ENCODE data around the gene PLXNA2.

Gene PLXNA2

DNA sequence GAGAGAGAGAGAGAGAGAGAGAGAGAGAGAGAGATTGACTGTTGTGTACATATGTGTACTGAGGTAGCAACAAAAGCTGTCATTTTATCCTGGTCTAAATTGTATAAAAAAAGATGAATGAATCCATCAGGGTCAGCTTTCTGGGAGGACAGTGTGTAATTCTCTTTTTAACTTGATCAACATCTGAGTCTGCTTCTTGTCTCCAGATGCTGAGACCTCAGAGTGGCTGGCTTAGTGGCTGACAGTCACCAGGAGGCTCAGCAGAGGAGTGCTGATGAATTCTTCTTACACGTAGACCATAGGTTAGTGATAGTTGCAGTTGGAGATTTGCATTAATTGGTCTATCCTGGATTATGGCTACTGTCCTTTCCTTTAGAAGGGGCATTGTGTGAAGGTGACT is 28.5 kb upstream of the PLXNA2 start:
- no peak for DNase-seq (ENCODE audit: extremely low read depth, low read depth)
- TF ChIP-seq, protein P1, sequence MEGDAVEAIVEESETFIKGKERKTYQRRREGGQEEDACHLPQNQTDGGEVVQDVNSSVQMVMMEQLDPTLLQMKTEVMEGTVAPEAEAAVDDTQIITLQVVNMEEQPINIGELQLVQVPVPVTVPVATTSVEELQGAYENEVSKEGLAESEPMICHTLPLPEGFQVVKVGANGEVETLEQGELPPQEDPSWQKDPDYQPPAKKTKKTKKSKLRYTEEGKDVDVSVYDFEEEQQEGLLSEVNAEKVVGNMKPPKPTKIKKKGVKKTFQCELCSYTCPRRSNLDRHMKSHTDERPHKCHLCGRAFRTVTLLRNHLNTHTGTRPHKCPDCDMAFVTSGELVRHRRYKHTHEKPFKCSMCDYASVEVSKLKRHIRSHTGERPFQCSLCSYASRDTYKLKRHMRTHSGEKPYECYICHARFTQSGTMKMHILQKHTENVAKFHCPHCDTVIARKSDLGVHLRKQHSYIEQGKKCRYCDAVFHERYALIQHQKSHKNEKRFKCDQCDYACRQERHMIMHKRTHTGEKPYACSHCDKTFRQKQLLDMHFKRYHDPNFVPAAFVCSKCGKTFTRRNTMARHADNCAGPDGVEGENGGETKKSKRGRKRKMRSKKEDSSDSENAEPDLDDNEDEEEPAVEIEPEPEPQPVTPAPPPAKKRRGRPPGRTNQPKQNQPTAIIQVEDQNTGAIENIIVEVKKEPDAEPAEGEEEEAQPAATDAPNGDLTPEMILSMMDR (IDR thresholded peaks at IDR 0.05; ENCODE audit: low read depth, low read length) = no peak

DNA sequence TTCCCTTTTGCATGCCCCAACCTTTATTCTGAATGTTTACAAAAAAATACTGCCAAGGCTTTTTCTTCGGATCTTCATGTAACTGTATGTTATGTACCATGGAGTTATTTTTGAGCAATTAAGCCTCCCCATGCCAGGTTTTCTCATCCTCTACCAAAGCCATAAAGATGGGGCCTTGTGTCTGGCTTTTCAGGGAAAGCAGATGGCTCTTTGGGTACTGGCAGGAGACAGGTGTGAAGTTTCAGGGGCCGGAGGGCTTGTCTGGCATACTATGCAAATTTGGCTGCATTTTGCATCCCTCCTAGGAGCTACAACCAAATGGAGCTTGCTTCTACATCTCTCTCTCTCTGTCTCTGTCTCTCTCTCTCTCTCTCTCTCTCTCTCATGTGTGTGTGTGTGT is 28.1 kb upstream of the PLXNA2 start:
- no peak for DNase-seq (ENCODE audit: extremely low read depth, low read depth)

DNA sequence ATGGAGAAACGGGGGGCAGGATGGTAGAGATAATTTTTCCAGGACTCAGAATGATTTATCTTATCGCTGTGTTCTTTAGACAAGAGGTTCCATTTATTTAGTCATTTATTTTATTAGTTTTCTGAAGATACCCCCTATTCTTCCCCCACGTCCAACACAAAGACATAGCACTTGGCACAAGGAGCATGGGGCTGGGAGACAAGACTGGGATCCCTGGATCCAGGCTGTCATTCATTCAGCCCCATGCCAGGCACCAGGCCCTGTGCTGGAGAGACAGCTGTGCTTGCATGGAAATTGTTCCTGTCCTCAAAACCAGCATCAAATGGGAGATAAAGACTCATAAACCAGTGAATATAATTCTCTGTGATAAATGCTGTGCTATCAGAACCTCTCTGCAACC is 27.1 kb upstream of the PLXNA2 start:
- TF ChIP-seq, protein P1 (IDR thresholded peaks at IDR 0.05; ENCODE audit: low read depth, low read length) = no peak

More for the DNA sequence above, 28.1 kb upstream of the PLXNA2 start:
- TF ChIP-seq, protein P1 (IDR thresholded peaks at IDR 0.05; ENCODE audit: low read depth, low read length) = no peak

DNA sequence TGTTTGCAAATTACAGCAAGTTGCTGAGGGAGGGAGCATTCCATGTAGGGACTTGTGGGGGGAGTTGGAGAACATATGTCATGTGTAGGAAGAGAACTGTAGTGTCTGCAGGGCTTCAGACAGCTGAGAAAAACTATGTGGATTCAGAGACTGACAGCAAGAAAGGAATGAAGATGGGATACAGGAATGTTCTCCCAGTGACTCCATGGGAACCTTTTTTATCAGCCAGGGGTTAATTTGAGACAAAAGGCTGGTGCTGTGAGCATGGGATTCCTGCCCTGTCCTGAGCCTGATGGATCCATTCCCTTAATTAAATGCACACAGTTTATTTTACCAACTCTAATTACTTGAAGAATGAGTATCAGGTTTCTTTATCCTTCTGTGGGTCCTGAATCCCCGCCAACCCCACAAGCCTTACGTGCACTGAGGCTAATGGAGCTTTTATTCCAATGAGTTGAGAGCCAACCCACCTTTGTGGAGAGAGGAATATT is 26.5 kb upstream of the PLXNA2 start:
- TF ChIP-seq, protein P1 (IDR thresholded peaks at IDR 0.05; ENCODE audit: low read depth, low read length) = no peak
- DNase-seq (ENCODE audit: extremely low read depth, low read depth) = no peak

More for the DNA sequence above, 27.1 kb upstream of the PLXNA2 start:
- DNase-seq (ENCODE audit: extremely low read depth, low read depth) = no peak

DNA sequence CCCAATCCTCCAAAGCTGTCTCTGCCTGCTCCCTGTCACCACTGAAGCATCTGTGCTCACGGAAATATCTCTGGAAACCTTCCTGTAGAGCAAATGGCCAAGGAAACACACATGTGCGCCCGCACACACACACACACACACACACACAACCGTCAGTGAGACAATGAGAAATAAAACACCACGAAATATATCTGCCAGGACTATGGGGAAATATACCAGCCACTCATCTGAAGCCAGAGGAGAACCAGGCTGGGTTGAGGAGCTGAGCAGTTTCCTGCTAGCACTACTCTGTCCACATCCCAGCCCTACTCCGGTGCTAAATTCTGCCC is 25.1 kb upstream of the PLXNA2 start:
- no peak for DNase-seq (ENCODE audit: extremely low read depth, low read depth)
- TF ChIP-seq, protein P1 (IDR thresholded peaks at IDR 0.05; ENCODE audit: low read depth, low read length) = no peak

DNA sequence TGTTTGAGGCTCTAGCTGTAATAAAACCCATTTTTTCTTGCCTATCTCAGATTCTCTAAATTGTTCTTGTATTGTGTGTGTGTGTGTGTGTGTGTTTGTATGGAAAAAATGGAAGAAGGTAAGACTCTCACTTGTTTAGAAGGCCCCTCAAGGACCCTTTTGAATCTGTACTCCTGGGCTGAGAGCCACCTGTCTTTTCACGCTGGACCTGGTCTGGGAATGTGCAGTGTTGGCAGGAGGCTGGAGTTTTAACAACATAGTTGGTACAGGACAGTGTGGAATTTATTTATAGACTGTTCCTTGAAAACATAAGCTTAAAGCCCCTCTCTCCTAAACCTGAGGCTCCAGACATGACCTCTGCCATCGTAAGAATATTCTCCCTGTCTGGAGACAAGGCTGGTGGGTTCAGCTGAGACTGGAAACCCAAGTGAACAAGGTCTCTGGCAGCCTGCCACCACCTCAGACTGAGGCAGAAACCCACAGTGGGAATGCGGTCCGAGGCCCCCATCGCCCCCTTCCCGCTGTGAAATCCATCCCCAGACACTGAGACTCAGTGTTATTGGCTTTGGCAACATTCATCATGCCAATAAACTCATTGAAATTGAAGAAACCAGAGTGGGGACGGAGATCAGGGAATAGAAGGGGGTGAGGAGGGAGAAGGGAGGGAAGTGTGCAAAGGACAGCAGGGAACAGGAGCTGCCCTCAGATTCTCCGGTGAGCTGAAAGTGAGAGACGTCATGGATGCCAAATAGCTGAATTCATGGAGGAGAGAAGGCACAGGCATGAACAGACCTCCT is 24.6 kb upstream of the PLXNA2 start:
- TF ChIP-seq, protein P1 (IDR thresholded peaks at IDR 0.05; ENCODE audit: low read depth, low read length) = no peak
- DNase-seq (ENCODE audit: extremely low read depth, low read depth) = no peak

DNA sequence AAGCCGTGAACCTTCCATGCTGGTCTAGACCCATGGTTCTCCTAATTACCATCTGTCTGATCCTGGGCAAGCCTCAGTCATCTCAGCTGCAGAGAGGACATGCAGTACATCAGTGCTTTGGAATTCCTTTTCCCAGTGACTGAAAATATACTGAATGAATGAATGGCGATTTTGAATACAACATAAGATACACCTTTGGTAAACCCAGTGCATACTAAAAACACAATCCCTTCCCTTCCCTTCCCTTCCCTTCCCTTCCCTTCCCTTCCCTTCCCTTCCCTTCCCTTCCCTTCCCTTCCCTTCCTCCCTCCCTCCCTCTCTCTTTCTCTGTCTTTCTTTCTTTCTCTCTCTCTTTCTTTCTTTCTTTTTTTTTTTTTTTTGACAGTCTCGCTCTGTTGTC is 21.3 kb upstream of the PLXNA2 start:
- TF ChIP-seq, protein P1 (IDR thresholded peaks at IDR 0.05; ENCODE audit: low read depth, low read length) = no peak
- DNase-seq (ENCODE audit: extremely low read depth, low read depth) = no peak
